Measurements from ENCODE around the gene ERG28. TPM values are rescaled to one million over a fixed set of nuclear protein-coding genes. Genes with fewer than 3 reads are reported as not detected.

Gene ERG28
- total RNA-seq, 1 experiment from 2014 or later = 43.3 TPM

DNA sequence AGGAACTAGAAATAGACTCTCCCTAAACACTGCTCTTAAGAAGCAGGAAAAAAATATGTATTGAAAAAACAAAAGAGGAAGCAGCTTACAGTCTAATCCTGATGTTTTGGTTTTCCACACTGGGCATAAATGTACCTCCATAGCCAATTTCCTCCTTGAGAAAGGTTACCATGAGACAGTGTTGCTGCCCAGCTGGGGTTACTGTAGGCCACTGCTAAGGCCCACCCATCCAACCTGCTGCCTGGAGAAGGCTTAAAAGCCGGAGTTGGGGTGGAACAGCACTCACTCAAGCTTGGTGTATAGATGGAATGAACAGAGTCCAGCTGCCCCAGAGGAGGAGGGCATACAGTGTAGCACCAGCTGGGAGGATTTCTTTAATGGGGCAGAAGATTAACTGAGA, 41.1 kb downstream of the ERG28 start:
- TF ChIP-seq, protein P1, sequence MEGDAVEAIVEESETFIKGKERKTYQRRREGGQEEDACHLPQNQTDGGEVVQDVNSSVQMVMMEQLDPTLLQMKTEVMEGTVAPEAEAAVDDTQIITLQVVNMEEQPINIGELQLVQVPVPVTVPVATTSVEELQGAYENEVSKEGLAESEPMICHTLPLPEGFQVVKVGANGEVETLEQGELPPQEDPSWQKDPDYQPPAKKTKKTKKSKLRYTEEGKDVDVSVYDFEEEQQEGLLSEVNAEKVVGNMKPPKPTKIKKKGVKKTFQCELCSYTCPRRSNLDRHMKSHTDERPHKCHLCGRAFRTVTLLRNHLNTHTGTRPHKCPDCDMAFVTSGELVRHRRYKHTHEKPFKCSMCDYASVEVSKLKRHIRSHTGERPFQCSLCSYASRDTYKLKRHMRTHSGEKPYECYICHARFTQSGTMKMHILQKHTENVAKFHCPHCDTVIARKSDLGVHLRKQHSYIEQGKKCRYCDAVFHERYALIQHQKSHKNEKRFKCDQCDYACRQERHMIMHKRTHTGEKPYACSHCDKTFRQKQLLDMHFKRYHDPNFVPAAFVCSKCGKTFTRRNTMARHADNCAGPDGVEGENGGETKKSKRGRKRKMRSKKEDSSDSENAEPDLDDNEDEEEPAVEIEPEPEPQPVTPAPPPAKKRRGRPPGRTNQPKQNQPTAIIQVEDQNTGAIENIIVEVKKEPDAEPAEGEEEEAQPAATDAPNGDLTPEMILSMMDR (conservative IDR thresholded peaks at IDR 0.05; ENCODE audit: low read depth, low read length) = no peak
- TF ChIP-seq EZH2 (IDR thresholded peaks at IDR 0.05; ENCODE audit: borderline replicate concordance, low read depth, low read length, poor library complexity, severe bottlenecking) = no peak
- Histone ChIP-seq H3K27ac (ENCODE audit: low read depth, low read length, poor library complexity, severe bottlenecking) (no peak overlapping the region), H3K4me1 (ENCODE audit: insufficient read depth, low read length, poor library complexity, severe bottlenecking) (no peaks in the 10 kb centered on the region), H3K4me3 (ENCODE audit: low read depth, low read length, poor library complexity, severe bottlenecking) (no peak overlapping the region), H3K27me3 (replicated peaks; ENCODE audit: insufficient read depth, low read depth, low read length, poor library complexity) (peaks cover 1% of the 10 kb centered on the region), H3K9me3 (ENCODE audit: low read depth, low read length, poor library complexity, severe bottlenecking) (no peaks in the 10 kb centered on the region), H3K36me3 (ENCODE audit: insufficient read depth, low read length, poor library complexity, severe bottlenecking) (no peaks in the 10 kb centered on the region)
- CTCF ChIA-PET = interaction anchor here (0.6 kb wide), 1 partner anchor 42 kb away, joined by 6 read pairs; the partner anchor contains the start of gene TTLL5
- no peak for DNase-seq (ENCODE audit: low spot score)
- intact Hi-C loops (cut with micrococcal nuclease; ENCODE audit: unreplicated experiment) = no loop called here
- POLR2A ChIA-PET (ENCODE audit: low non-redundant PET) = interaction anchor here (0.6 kb wide), 1 partner anchor 167 kb away, joined by 4 read pairs; no protein-coding TSS in a partner anchor
- no TSS peak for BruUV-seq (replicated peaks)

DNA sequence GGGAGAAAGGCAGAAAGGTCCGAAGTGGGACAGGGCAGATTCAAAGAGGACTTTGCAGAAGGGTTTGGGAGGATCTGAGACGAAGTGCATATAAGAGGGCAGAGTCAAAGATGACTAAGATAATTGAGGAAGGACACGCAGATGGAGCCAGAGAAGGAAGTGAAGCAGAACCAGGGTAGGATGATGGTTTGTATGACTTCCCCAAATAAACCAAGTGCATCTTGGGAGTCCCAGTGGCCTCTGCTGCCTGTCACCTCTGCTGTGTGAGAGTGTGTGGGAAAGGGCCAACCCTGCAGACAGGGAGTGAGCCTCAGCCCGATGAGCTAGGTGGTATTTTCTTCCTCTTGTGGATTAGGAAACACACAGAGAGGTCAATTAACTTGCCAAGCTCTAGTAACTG, 45.5 kb downstream of the ERG28 start:
- H3K27ac ChIP-seq (ENCODE audit: low read depth, low read length, poor library complexity, severe bottlenecking) = no peak overlapping the region
- POLR2A ChIA-PET (ENCODE audit: low non-redundant PET) = no interaction called here
- BruUV-seq (replicated peaks) = no TSS peak
- peaks cover 17% of the 10 kb centered on the region for H3K27me3 ChIP-seq (replicated peaks; ENCODE audit: insufficient read depth, low read depth, low read length, poor library complexity)
- no peak overlapping the region for H3K4me3 ChIP-seq (ENCODE audit: low read depth, low read length, poor library complexity, severe bottlenecking)
- TF ChIP-seq, protein P1 (conservative IDR thresholded peaks at IDR 0.05; ENCODE audit: low read depth, low read length) = no peak
- TF ChIP-seq EZH2 (IDR thresholded peaks at IDR 0.05; ENCODE audit: borderline replicate concordance, low read depth, low read length, poor library complexity, severe bottlenecking) = no peak
- no peak for DNase-seq (ENCODE audit: low spot score)
- no peaks in the 10 kb centered on the region for H3K36me3 ChIP-seq (ENCODE audit: insufficient read depth, low read length, poor library complexity, severe bottlenecking)
- H3K9me3 ChIP-seq (ENCODE audit: low read depth, low read length, poor library complexity, severe bottlenecking) = no peaks in the 10 kb centered on the region
- CTCF ChIA-PET = no interaction called here
- no peaks in the 10 kb centered on the region for H3K4me1 ChIP-seq (ENCODE audit: insufficient read depth, low read length, poor library complexity, severe bottlenecking)
- intact Hi-C loops (cut with micrococcal nuclease; ENCODE audit: unreplicated experiment) = no loop called here

DNA sequence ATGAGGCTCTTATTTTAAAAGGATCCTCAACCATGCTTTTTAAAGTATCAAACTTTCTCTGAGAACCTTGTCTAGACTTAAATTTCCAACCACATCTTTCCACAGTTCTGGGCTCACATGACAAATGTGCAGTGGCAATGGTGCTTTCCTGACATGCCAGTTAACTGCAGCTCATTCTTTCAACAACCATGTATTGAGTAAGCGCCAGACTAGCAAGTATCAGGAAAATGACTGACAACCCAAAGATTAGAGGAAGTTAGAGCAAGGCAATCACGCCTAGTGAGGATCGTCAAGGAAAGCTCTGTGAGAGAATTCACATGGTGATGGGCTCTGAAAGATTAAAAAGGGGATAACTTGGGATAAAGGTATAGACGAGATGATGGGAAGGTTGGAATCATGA, 46.5 kb downstream of the ERG28 start:
- no peak for DNase-seq (ENCODE audit: low spot score)
- H3K4me1 ChIP-seq (ENCODE audit: insufficient read depth, low read length, poor library complexity, severe bottlenecking) = no peaks in the 10 kb centered on the region
- H3K27me3 ChIP-seq (replicated peaks; ENCODE audit: insufficient read depth, low read depth, low read length, poor library complexity) = peaks cover 21% of the 10 kb centered on the region
- intact Hi-C loops (cut with micrococcal nuclease; ENCODE audit: unreplicated experiment) = no loop called here
- no peak overlapping the region for H3K4me3 ChIP-seq (ENCODE audit: low read depth, low read length, poor library complexity, severe bottlenecking)
- H3K36me3 ChIP-seq (ENCODE audit: insufficient read depth, low read length, poor library complexity, severe bottlenecking) = no peaks in the 10 kb centered on the region
- H3K9me3 ChIP-seq (ENCODE audit: low read depth, low read length, poor library complexity, severe bottlenecking) = no peaks in the 10 kb centered on the region
- TF ChIP-seq EZH2 (IDR thresholded peaks at IDR 0.05; ENCODE audit: borderline replicate concordance, low read depth, low read length, poor library complexity, severe bottlenecking) = no peak
- TF ChIP-seq, protein P1 (conservative IDR thresholded peaks at IDR 0.05; ENCODE audit: low read depth, low read length) = no peak
- ChIA-PET POLR2A (ENCODE audit: low non-redundant PET) (no interaction called here), CTCF (no interaction called here)
- H3K27ac ChIP-seq (ENCODE audit: low read depth, low read length, poor library complexity, severe bottlenecking) = no peak overlapping the region
- BruUV-seq (replicated peaks) = no TSS peak

All from A673 (cell line).